Activated T-cell treated with anti-CD3 and anti-CD28 coated beads, Interleukin-2, amount 50 U/mL, for 24 hours (primary cell): ENCODE data around the gene SAP30BP.

Experiments
- DNase-seq: peaks from one replicate; pipeline ENCODE4 v3.0.0-alpha.2; 2020
- H3K27ac Mint-ChIP-seq: 2 replicates; pipeline ENCODE4 v1.8.0; 2020; ENCODE audit warnings: mild to moderate bottlenecking, mixed read lengths
- H3K27me3 Mint-ChIP-seq: 2 replicates; pipeline ENCODE4 v1.8.0; 2020; ENCODE audit warnings: mixed read lengths
- H3K36me3 Mint-ChIP-seq: 2 replicates; pipeline ENCODE4 v1.8.0; 2020; ENCODE audit warnings: low read depth, mixed read lengths
- H3K4me1 Mint-ChIP-seq: 2 replicates; pipeline ENCODE4 v1.8.0; 2020; ENCODE audit warnings: low read depth, mixed read lengths
- H3K4me3 Mint-ChIP-seq: 2 replicates; pipeline ENCODE4 v1.8.0; 2020; ENCODE audit warnings: mild to moderate bottlenecking, moderate library complexity, mixed read lengths
- H3K9me3 Mint-ChIP-seq: 2 replicates; pipeline ENCODE4 v1.8.0; 2020; ENCODE audit warnings: mixed read lengths

Gene SAP30BP

GRCh38 chr17:75681289-75681688, 14.2 kb downstream of the SAP30BP start:
- Mint-ChIP-seq H3K27me3 (no peaks in the 10 kb centered on the region), H3K27ac (peak overlapping the region; percentile 26), H3K36me3 (peaks cover 78% of the 10 kb centered on the region), H3K4me3 (no peak overlapping the region), H3K9me3 (no peaks in the 10 kb centered on the region), H3K4me1 (peaks cover 43% of the 10 kb centered on the region)
- no peak for DNase-seq

- Mint-ChIP-seq H3K27ac (peak overlapping the region; percentile 63), H3K9me3 (no peaks in the 10 kb centered on the region), H3K27me3 (no peaks in the 10 kb centered on the region), H3K4me3 (no peak overlapping the region), H3K4me1 (peaks cover 55% of the 10 kb centered on the region), H3K36me3 (peaks cover 85% of the 10 kb centered on the region)
- no peak for DNase-seq
Measured at GRCh38 chr17:75683583-75683982, 16.4 kb downstream of the SAP30BP start.

- Mint-ChIP-seq H3K36me3 (peaks cover 83% of the 10 kb centered on the region), H3K4me3 (no peak overlapping the region), H3K27ac (peak overlapping the region; percentile 63), H3K4me1 (peaks cover 61% of the 10 kb centered on the region), H3K27me3 (no peaks in the 10 kb centered on the region), H3K9me3 (no peaks in the 10 kb centered on the region)
- no peak for DNase-seq
Measured at GRCh38 chr17:75684249-75684648, 17.1 kb downstream of the SAP30BP start.

GRCh38 chr17:75684924-75685323, 17.8 kb downstream of the SAP30BP start:
- no peaks in the 10 kb centered on the region for H3K9me3 Mint-ChIP-seq
- no peak overlapping the region for H3K4me3 Mint-ChIP-seq
- no peaks in the 10 kb centered on the region for H3K27me3 Mint-ChIP-seq
- peaks cover 67% of the 10 kb centered on the region for H3K4me1 Mint-ChIP-seq
- no peak for DNase-seq
- H3K36me3 Mint-ChIP-seq: peaks cover 83% of the 10 kb centered on the region
- H3K27ac Mint-ChIP-seq: peak overlapping the region; percentile 12

- Mint-ChIP-seq H3K9me3 (no peaks in the 10 kb centered on the region), H3K4me3 (no peak overlapping the region), H3K4me1 (peaks cover 71% of the 10 kb centered on the region), H3K27me3 (no peaks in the 10 kb centered on the region), H3K27ac (peak overlapping the region; percentile 12), H3K36me3 (peaks cover 81% of the 10 kb centered on the region)
- no peak for DNase-seq
Measured at GRCh38 chr17:75685499-75685898, 18.4 kb downstream of the SAP30BP start.

GRCh38 chr17:75688209-75688825, 21.2 kb downstream of the SAP30BP start:
- H3K27ac Mint-ChIP-seq: peak overlapping the region; percentile 94
- no peak overlapping the region for H3K4me3 Mint-ChIP-seq
- peaks cover 83% of the 10 kb centered on the region for H3K4me1 Mint-ChIP-seq
- no peaks in the 10 kb centered on the region for H3K9me3 Mint-ChIP-seq
- H3K27me3 Mint-ChIP-seq: no peaks in the 10 kb centered on the region
- peaks cover 93% of the 10 kb centered on the region for H3K36me3 Mint-ChIP-seq
- DNase-seq: no peak

- peaks cover 72% of the 10 kb centered on the region for H3K4me1 Mint-ChIP-seq
- no peaks in the 10 kb centered on the region for H3K27me3 Mint-ChIP-seq
- peak overlapping the region; percentile 36 for H3K4me3 Mint-ChIP-seq
- H3K36me3 Mint-ChIP-seq: peaks cover 94% of the 10 kb centered on the region
- no peaks in the 10 kb centered on the region for H3K9me3 Mint-ChIP-seq
- no peak for DNase-seq
- H3K27ac Mint-ChIP-seq: peak overlapping the region; percentile 94
Measured at GRCh38 chr17:75689441-75689873, 22.3 kb downstream of the SAP30BP start.

GRCh38 chr17:75691371-75691791, 24.2 kb downstream of the SAP30BP start:
- H3K4me3 Mint-ChIP-seq: no peak overlapping the region
- H3K9me3 Mint-ChIP-seq: no peaks in the 10 kb centered on the region
- H3K27me3 Mint-ChIP-seq: no peaks in the 10 kb centered on the region
- peak; percentile 46 for DNase-seq
- peak overlapping the region; percentile 83 for H3K27ac Mint-ChIP-seq
- peaks cover 92% of the 10 kb centered on the region for H3K36me3 Mint-ChIP-seq
- peaks cover 56% of the 10 kb centered on the region for H3K4me1 Mint-ChIP-seq

GRCh38 chr17:75691801-75692626, 24.9 kb downstream of the SAP30BP start:
- Mint-ChIP-seq H3K27me3 (no peaks in the 10 kb centered on the region), H3K4me3 (no peak overlapping the region), H3K36me3 (peaks cover 92% of the 10 kb centered on the region), H3K9me3 (no peaks in the 10 kb centered on the region), H3K27ac (peak overlapping the region; percentile 83), H3K4me1 (peaks cover 50% of the 10 kb centered on the region)
- DNase-seq: no peak

GRCh38 chr17:75692976-75693375, 25.8 kb downstream of the SAP30BP start:
- DNase-seq: no peak
- peaks cover 93% of the 10 kb centered on the region for H3K36me3 Mint-ChIP-seq
- no peak overlapping the region for H3K27ac Mint-ChIP-seq
- peaks cover 44% of the 10 kb centered on the region for H3K4me1 Mint-ChIP-seq
- no peak overlapping the region for H3K4me3 Mint-ChIP-seq
- no peaks in the 10 kb centered on the region for H3K9me3 Mint-ChIP-seq
- H3K27me3 Mint-ChIP-seq: no peaks in the 10 kb centered on the region

- H3K9me3 Mint-ChIP-seq: no peaks in the 10 kb centered on the region
- H3K27ac Mint-ChIP-seq: no peak overlapping the region
- peaks cover 36% of the 10 kb centered on the region for H3K4me1 Mint-ChIP-seq
- peaks cover 92% of the 10 kb centered on the region for H3K36me3 Mint-ChIP-seq
- H3K4me3 Mint-ChIP-seq: no peak overlapping the region
- no peak for DNase-seq
- H3K27me3 Mint-ChIP-seq: no peaks in the 10 kb centered on the region
Measured at GRCh38 chr17:75693500-75694481, 26.7 kb downstream of the SAP30BP start.

- H3K4me1 Mint-ChIP-seq: peaks cover 28% of the 10 kb centered on the region
- DNase-seq: no peak
- H3K9me3 Mint-ChIP-seq: no peaks in the 10 kb centered on the region
- no peaks in the 10 kb centered on the region for H3K27me3 Mint-ChIP-seq
- no peak overlapping the region for H3K27ac Mint-ChIP-seq
- peaks cover 91% of the 10 kb centered on the region for H3K36me3 Mint-ChIP-seq
- H3K4me3 Mint-ChIP-seq: no peak overlapping the region
Measured at GRCh38 chr17:75694536-75694935, 27.4 kb downstream of the SAP30BP start.

GRCh38 chr17:75695141-75695829, 28.1 kb downstream of the SAP30BP start:
- H3K27ac Mint-ChIP-seq: no peak overlapping the region
- no peaks in the 10 kb centered on the region for H3K9me3 Mint-ChIP-seq
- H3K4me3 Mint-ChIP-seq: no peak overlapping the region
- peaks cover 93% of the 10 kb centered on the region for H3K36me3 Mint-ChIP-seq
- DNase-seq: no peak
- no peaks in the 10 kb centered on the region for H3K27me3 Mint-ChIP-seq
- peaks cover 22% of the 10 kb centered on the region for H3K4me1 Mint-ChIP-seq

GRCh38 chr17:75695830-75696271, 28.7 kb downstream of the SAP30BP start:
- H3K36me3 Mint-ChIP-seq: peaks cover 93% of the 10 kb centered on the region
- no peak overlapping the region for H3K4me3 Mint-ChIP-seq
- no peak for DNase-seq
- H3K27me3 Mint-ChIP-seq: no peaks in the 10 kb centered on the region
- H3K9me3 Mint-ChIP-seq: no peaks in the 10 kb centered on the region
- H3K4me1 Mint-ChIP-seq: peaks cover 17% of the 10 kb centered on the region
- no peak overlapping the region for H3K27ac Mint-ChIP-seq
